ENCODE data around the gene CGB1.

CGB1 gene

GRCh38 chr19:49009828-49010227, 26.9 kb downstream of the CGB1 start:
- no peak for DNase-seq (ENCODE audit: low read depth)
- H3K4me3 ChIP-seq (ENCODE audit: low read depth, low read length) = no peak overlapping the region
- in situ Hi-C loops (cut with HindIII; ENCODE audit: low sequenced_read_pairs) = no loop called here
- TF ChIP-seq, protein P1, sequence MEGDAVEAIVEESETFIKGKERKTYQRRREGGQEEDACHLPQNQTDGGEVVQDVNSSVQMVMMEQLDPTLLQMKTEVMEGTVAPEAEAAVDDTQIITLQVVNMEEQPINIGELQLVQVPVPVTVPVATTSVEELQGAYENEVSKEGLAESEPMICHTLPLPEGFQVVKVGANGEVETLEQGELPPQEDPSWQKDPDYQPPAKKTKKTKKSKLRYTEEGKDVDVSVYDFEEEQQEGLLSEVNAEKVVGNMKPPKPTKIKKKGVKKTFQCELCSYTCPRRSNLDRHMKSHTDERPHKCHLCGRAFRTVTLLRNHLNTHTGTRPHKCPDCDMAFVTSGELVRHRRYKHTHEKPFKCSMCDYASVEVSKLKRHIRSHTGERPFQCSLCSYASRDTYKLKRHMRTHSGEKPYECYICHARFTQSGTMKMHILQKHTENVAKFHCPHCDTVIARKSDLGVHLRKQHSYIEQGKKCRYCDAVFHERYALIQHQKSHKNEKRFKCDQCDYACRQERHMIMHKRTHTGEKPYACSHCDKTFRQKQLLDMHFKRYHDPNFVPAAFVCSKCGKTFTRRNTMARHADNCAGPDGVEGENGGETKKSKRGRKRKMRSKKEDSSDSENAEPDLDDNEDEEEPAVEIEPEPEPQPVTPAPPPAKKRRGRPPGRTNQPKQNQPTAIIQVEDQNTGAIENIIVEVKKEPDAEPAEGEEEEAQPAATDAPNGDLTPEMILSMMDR (IDR thresholded peaks at IDR 0.05; ENCODE audit: low read depth, low read length, missing control alignments) = no peak

GRCh38 chr19:49006905-49007304, 29.8 kb downstream of the CGB1 start:
- no peak overlapping the region for H3K4me3 ChIP-seq (ENCODE audit: low read depth, low read length)
- no peak for DNase-seq (ENCODE audit: low read depth)
- in situ Hi-C loops (cut with HindIII; ENCODE audit: low sequenced_read_pairs) = no loop called here
- TF ChIP-seq, protein P1 (IDR thresholded peaks at IDR 0.05; ENCODE audit: low read depth, low read length, missing control alignments) = no peak

DNA sequence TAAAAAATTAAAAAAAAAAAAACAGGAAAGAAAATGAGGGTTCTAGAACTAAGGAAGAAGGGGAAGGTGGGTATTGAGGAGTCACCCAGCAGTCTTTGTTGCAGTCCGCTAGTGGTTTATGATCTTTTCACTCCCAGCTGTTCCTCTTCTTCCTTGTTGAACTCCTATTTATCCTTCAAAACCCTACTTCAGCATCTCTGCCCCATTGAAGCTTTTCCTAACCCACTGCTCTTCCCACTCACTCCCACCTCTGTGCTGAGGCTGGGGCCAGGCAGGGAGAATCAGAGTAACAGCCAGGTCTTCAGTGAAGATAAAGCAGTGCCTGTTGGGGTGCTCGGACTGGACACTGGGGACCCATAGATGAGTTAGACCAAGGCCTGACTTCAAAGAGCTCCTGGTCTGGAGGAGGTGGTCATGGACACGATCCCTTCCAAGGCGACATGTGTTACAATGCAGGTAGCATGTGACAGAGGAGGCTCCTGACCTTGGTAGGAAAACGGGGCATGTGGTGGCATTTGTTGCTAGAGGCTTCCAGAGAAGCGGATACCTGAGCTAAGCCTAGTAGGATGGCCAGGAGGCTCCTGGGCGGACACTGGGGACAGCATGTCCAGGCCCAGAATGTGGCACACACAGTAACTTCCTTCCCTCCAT, 31.6 kb downstream of the CGB1 start:
- H3K4me3 ChIP-seq (ENCODE audit: low read depth, low read length) = no peak overlapping the region
- TF ChIP-seq, protein P1 (IDR thresholded peaks at IDR 0.05; ENCODE audit: low read depth, low read length, missing control alignments) = no peak
- in situ Hi-C loops (cut with HindIII; ENCODE audit: low sequenced_read_pairs) = no loop called here
- DNase-seq (ENCODE audit: low read depth) = no peak

DNA sequence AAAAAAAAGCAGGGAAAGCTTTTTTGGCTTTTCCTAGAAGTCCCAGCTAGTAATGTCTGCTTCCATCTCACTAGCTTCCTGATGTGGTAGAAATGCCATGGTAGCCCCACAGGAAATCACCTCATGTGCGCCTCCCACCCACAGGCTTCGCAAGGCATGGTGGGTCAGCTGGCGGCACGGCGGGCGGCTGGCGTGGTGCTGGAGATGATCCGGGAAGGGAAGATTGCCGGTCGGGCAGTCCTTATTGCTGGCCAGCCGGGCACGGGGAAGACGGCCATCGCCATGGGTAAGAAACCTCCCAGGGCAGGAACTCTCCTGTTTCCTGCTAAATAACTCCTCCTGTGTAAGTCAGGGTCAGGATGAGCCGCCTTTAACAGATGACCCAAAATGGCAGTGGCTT, 32.6 kb downstream of the CGB1 start:
- TF ChIP-seq, protein P1 (IDR thresholded peaks at IDR 0.05; ENCODE audit: low read depth, low read length, missing control alignments) = no peak
- H3K4me3 ChIP-seq (ENCODE audit: low read depth, low read length) = no peak overlapping the region
- in situ Hi-C loops (cut with HindIII; ENCODE audit: low sequenced_read_pairs) = no loop called here
- no peak for DNase-seq (ENCODE audit: low read depth)

- peak; percentile 66 for DNase-seq (ENCODE audit: low read depth)
- no peak overlapping the region for H3K4me3 ChIP-seq (ENCODE audit: low read depth, low read length)
- in situ Hi-C loops (cut with HindIII; ENCODE audit: low sequenced_read_pairs) = no loop called here
- TF ChIP-seq, protein P1 (IDR thresholded peaks at IDR 0.05; ENCODE audit: low read depth, low read length, missing control alignments) = peak; percentile 93
Observed at GRCh38 chr19:48999481-49000325, 37.0 kb downstream of the CGB1 start.

DNA sequence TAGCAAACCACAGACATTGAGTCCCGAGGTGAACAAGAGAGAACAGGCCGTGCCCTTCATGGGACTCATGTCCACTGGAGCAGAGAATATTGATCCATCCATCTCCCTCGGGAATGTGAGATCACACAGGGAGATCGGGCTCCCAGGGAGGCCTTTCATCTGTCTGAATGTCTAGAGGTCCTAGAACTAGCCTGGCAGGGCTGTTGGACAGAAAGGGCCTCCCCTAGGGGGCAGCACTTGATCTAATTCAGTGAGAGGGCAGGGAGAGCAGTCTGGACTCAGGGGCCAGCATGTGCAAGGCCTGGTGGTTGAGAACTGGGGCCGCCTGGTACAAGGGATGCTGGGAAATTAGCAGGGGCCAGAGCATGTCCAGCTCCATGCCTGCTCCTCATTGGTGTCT, 38.7 kb downstream of the CGB1 start:
- TF ChIP-seq, protein P1 (IDR thresholded peaks at IDR 0.05; ENCODE audit: low read depth, low read length, missing control alignments) = peak; percentile 65
- in situ Hi-C loops (cut with HindIII; ENCODE audit: low sequenced_read_pairs) = no loop called here
- no peak for DNase-seq (ENCODE audit: low read depth)
- no peak overlapping the region for H3K4me3 ChIP-seq (ENCODE audit: low read depth, low read length)

Measured in astrocyte of the cerebellum (primary cell).